Naive thymus-derived CD4-positive, alpha-beta T cell (primary cell): ENCODE measurements around the gene CHST10. TPM values are rescaled to one million over a fixed set of nuclear protein-coding genes. Genes with fewer than 3 reads are reported as not detected.

Experiments used
- ATAC-seq: fragments of 150-1000 bp; cut with Tn5 transposase; 2 replicates; pipeline ENCODE4 v1.10.0; 2021; ENCODE audit warnings: mild to moderate bottlenecking, moderate library complexity
- CTCF ChIA-PET: fragments of 350-600 bp; sonication (Branson Sonifier 250); formaldehyde crosslinking; loops from one replicate; lab custom pipeline; 2021; ENCODE audit warnings: antibody characterized with exemption; lab: Charles Lee
- POLR2A ChIA-PET: fragments of 350-600 bp; sonication (Branson Sonifier 250); formaldehyde crosslinking; loops from one replicate; lab custom pipeline; 2021; ENCODE audit warnings: antibody characterized with exemption, inconsistent platforms; lab: Charles Lee
- DNase-seq, 9 donors: peaks; one replicate each; pipeline versions ENCODE4 v3.0.0 to v3.0.0-alpha.2; 2020 to 2022; ENCODE audit warnings: mixed read lengths in 1 of 9
- H3K27ac ChIP-seq: one replicate; pipeline ENCODE4 v1.7.0; 2013; ENCODE audit warnings: mild to moderate bottlenecking, low read depth, low read length, moderate library complexity
- H3K27me3 ChIP-seq, 2 donors: one replicate each; pipeline ENCODE4 v1.7.0; 2013; ENCODE audit warnings: low read length in 2 of 2, mild to moderate bottlenecking in 2 of 2, moderate library complexity in 2 of 2; ENCODE audit not compliant: control insufficient read depth in 2 of 2, insufficient read depth in 2 of 2
- H3K36me3 ChIP-seq, 3 experiments: 1 replicate in 2 of 3; 2 replicates in 1 of 3; pipeline ENCODE4 v1.7.0; 2013; ENCODE audit warnings: low read length in 3 of 3, mild to moderate bottlenecking in 3 of 3, moderate library complexity in 1 of 3; ENCODE audit not compliant: insufficient read depth in 3 of 3, control insufficient read depth in 2 of 3
- H3K4me1 ChIP-seq, 2 donors: one replicate each; pipeline ENCODE4 v1.7.0; 2013; ENCODE audit warnings: low read length in 2 of 2, mild to moderate bottlenecking in 2 of 2, moderate library complexity in 1 of 2; ENCODE audit not compliant: control insufficient read depth in 2 of 2, insufficient read depth in 2 of 2
- H3K4me3 ChIP-seq: 2 replicates; pipeline ENCODE4 v1.7.0; 2013; ENCODE audit warnings: mild to moderate bottlenecking, low read length
- H3K9me3 ChIP-seq, 3 experiments: 1 replicate in 2 of 3; 2 replicates in 1 of 3; pipeline ENCODE4 v1.7.0; 2013; ENCODE audit warnings: low read length in 3 of 3; ENCODE audit not compliant: control insufficient read depth in 2 of 3
- H3K27ac Mint-ChIP-seq, 9 donors: one replicate each; pipeline ENCODE4 v1.8.0; 2020 to 2022; ENCODE audit warnings: mixed read lengths in 9 of 9, mild to moderate bottlenecking in 8 of 9, moderate library complexity in 5 of 9, inconsistent platforms in 2 of 9
- H3K27me3 Mint-ChIP-seq, 5 donors: one replicate each; pipeline ENCODE4 v1.8.0; 2021 to 2022; ENCODE audit warnings: mixed read lengths in 5 of 5, mild to moderate bottlenecking in 1 of 5
- H3K36me3 Mint-ChIP-seq, 5 donors: one replicate each; pipeline ENCODE4 v1.8.0; 2020 to 2022; ENCODE audit warnings: mixed read lengths in 5 of 5, mild to moderate bottlenecking in 3 of 5, inconsistent platforms in 1 of 5
- H3K4me1 Mint-ChIP-seq, 7 donors: one replicate each; pipeline ENCODE4 v1.8.0; 2020 to 2022; ENCODE audit warnings: mixed read lengths in 7 of 7, mild to moderate bottlenecking in 3 of 7, inconsistent platforms in 1 of 7
- H3K4me3 Mint-ChIP-seq, 10 donors: one replicate each; pipeline ENCODE4 v1.8.0; 2020 to 2022; ENCODE audit warnings: mild to moderate bottlenecking in 10 of 10, mixed read lengths in 10 of 10, moderate library complexity in 6 of 10, inconsistent platforms in 2 of 10
- H3K9me3 Mint-ChIP-seq, 11 donors: one replicate each; pipeline ENCODE4 v1.8.0; 2020 to 2022; ENCODE audit warnings: mixed read lengths in 11 of 11, mild to moderate bottlenecking in 4 of 11, inconsistent platforms in 1 of 11, moderate library complexity in 1 of 11
- intact Hi-C, 2 donors: fragments of 100-400 bp; cut with micrococcal nuclease; formaldehyde crosslinking; loops; one replicate each; pipeline ENCODE4 v1.15.1; 2023
- polyA plus RNA-seq, 2 donors: library from polyadenylated mRNA; unstranded; fragments of 300-500 nt; fragmentation: Illumina TruSeq; gene quantifications; one replicate each; pipeline ENCODE4 v1.2.3, GENCODE V29; 2021
- total RNA-seq, 6 experiments: library from RNA in 5 of 6; stranded (reverse) in 5 of 6; gene quantifications; 1 replicate in 5 of 6; 2 replicates in 1 of 6; pipeline ENCODE4 v1.2.3 and lab custom pipeline; 2021 to 2026

The CHST10 gene
- total and polyA plus RNA-seq, 7 experiments from 2014 or later, result 1.2 to 5.0 (median 3.2) TPM

GRCh38 chr2:100406120-100406508 is 11.4 kb downstream of the CHST10 start:
- Mint-ChIP-seq H3K27me3 (no peaks in the 10 kb centered on the region), H3K27ac (no peak overlapping the region), H3K9me3 (no peaks in the 10 kb centered on the region), H3K4me3 (no peak overlapping the region), H3K36me3 (peaks cover 0 to 4% (median 4%) of the 10 kb centered on the region in 5 donors), H3K4me1 (peaks cover 0 to 3% (median 0%) of the 10 kb centered on the region in 7 donors)
- no peaks in the 10 kb centered on the region for H3K9me3 ChIP-seq
- ChIA-PET POLR2A (no interaction called here), CTCF (no interaction called here)
- H3K4me1 ChIP-seq, result no peaks in the 10 kb centered on the region
- no peak for ATAC-seq
- no peak for DNase-seq
- intact Hi-C loops, result no loop called here
- no peak overlapping the region for H3K4me3 ChIP-seq
- H3K27ac ChIP-seq, result no peak overlapping the region
- H3K27me3 ChIP-seq, result no peaks in the 10 kb centered on the region
- no peaks in the 10 kb centered on the region for H3K36me3 ChIP-seq

DNA sequence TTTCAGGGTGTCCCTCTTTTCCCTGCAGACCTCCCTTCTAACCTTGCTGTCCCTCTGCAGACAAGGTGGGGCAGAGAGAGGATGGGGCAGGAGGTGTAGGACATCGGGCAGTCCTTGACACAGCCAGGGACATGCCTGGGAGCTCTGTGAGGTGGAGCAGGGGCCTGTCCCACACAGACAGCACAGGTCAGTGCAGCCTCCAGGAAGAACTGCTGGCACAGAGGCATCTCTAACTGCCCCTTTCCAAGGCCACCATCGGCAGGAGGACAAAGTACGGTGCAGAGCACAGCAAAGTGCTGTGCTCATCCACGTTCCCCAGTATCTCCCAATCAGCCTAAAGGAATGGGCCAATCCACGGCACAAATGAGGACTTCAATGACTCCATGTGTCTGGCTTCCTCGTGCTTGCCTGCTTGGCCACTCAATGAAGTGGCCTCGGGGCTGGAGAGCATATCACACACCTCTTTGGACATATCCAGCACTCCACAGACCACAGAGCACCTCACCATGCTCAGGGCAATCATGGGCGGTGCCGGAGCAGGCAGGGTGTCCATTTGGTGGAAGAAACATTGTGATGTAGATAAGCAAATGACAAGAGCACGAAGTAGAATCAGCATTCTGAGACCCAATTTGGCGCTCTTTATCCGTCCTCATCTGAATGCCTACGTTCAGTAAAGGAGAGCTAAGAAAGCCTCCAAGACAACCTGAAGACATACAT is 11.9 kb downstream of the CHST10 start:
- Histone ChIP-seq H3K4me3 (no peak overlapping the region), H3K9me3 (no peaks in the 10 kb centered on the region), H3K27me3 (no peaks in the 10 kb centered on the region), H3K36me3 (no peaks in the 10 kb centered on the region), H3K27ac (no peak overlapping the region), H3K4me1 (no peaks in the 10 kb centered on the region)
- ChIA-PET POLR2A (no interaction called here), CTCF (no interaction called here)
- Mint-ChIP-seq H3K4me3 (no peak overlapping the region), H3K27me3 (no peaks in the 10 kb centered on the region), H3K9me3 (no peaks in the 10 kb centered on the region), H3K4me1 (peaks cover 0 to 3% (median 0%) of the 10 kb centered on the region in 7 donors), H3K36me3 (peaks cover 0 to 4% (median 4%) of the 10 kb centered on the region in 5 donors), H3K27ac (no peak overlapping the region)
- intact Hi-C loops, result no loop called here
- ATAC-seq, result no peak
- DNase-seq, result no peak

DNA sequence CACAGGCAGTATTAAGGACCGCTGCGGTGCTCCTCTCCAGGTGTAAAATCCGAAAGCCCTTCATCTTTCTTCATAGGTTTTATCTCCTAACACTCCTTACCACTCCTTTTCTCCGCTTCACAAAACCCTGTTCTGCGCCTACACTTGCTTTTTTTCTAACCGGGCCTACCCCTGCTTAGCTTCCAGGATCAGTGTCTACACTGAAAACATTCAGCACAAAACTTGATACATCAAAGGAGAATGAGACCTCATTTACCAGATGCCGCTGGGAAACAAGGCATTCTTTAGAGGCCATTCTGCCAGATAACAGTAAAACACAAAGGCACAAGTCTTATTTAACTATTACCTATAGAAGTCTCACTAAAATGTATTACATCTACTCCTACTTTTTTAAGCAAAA is 13.1 kb downstream of the CHST10 start:
- Histone ChIP-seq H3K9me3 (no peaks in the 10 kb centered on the region), H3K36me3 (no peaks in the 10 kb centered on the region), H3K27me3 (no peaks in the 10 kb centered on the region), H3K4me1 (no peaks in the 10 kb centered on the region), H3K27ac (no peak overlapping the region), H3K4me3 (no peak overlapping the region)
- DNase-seq, result no peak
- H3K27me3 Mint-ChIP-seq, result no peaks in the 10 kb centered on the region
- intact Hi-C loops, result no loop called here
- no peak overlapping the region for H3K4me3 Mint-ChIP-seq
- peaks cover 0 to 2% (median 0%) of the 10 kb centered on the region in 7 donors for H3K4me1 Mint-ChIP-seq
- ATAC-seq, result no peak
- H3K36me3 Mint-ChIP-seq, result peaks cover 0 to 4% (median 4%) of the 10 kb centered on the region in 5 donors
- POLR2A ChIA-PET, result no interaction called here
- H3K27ac Mint-ChIP-seq, result peak overlapping the region in 1 of 9 donors; percentile 71
- CTCF ChIA-PET, result no interaction called here
- H3K9me3 Mint-ChIP-seq, result no peaks in the 10 kb centered on the region

- Mint-ChIP-seq H3K9me3 (no peaks in the 10 kb centered on the region), H3K27me3 (no peaks in the 10 kb centered on the region), H3K36me3 (peaks cover 0 to 4% (median 4%) of the 10 kb centered on the region in 5 donors), H3K4me1 (peaks cover 0 to 1% (median 0%) of the 10 kb centered on the region in 7 donors), H3K4me3 (no peak overlapping the region), H3K27ac (no peak overlapping the region)
- H3K27me3 ChIP-seq, result no peaks in the 10 kb centered on the region
- ATAC-seq (no peak), DNase-seq (no peak)
- H3K4me1 ChIP-seq, result no peaks in the 10 kb centered on the region
- ChIA-PET POLR2A (no interaction called here), CTCF (no interaction called here)
- no peak overlapping the region for H3K27ac ChIP-seq
- no peaks in the 10 kb centered on the region for H3K9me3 ChIP-seq
- no peak overlapping the region for H3K4me3 ChIP-seq
- intact Hi-C loops, result no loop called here
- H3K36me3 ChIP-seq, result no peaks in the 10 kb centered on the region
These were observed 13.7 kb downstream of the CHST10 start for GRCh38 chr2:100403722-100404121.

DNA sequence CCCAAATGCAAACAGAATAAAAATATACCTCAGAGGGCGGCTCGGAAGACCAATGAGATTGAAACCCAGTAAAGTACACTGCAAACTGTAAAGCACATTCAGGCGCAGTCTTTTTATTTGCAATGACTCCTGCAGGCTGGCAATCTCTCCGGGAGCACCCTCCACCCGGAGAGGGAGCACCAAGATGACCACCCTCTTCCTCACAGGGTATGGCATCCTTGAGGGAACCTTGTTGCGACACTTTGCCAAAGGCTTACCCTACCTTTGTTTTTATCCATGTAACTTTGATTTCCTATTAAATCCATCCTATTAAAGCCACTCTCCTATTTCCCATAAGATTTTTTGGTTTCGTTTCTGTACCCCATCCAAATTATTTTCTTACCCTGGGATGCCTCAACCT is 16.2 kb downstream of the CHST10 start:
- Mint-ChIP-seq H3K27me3 (no peaks in the 10 kb centered on the region), H3K4me3 (no peak overlapping the region), H3K27ac (no peak overlapping the region), H3K9me3 (no peaks in the 10 kb centered on the region), H3K4me1 (no peaks in the 10 kb centered on the region), H3K36me3 (peaks cover 0 to 4% (median 0%) of the 10 kb centered on the region in 5 donors)
- H3K4me3 ChIP-seq, result no peak overlapping the region
- no peaks in the 10 kb centered on the region for H3K27me3 ChIP-seq
- POLR2A ChIA-PET, result no interaction called here
- no peak overlapping the region for H3K27ac ChIP-seq
- no peaks in the 10 kb centered on the region for H3K36me3 ChIP-seq
- ATAC-seq (no peak), DNase-seq (no peak)
- CTCF ChIA-PET, result no interaction called here
- H3K4me1 ChIP-seq, result no peaks in the 10 kb centered on the region
- H3K9me3 ChIP-seq, result no peaks in the 10 kb centered on the region
- intact Hi-C loops, result no loop called here

DNA sequence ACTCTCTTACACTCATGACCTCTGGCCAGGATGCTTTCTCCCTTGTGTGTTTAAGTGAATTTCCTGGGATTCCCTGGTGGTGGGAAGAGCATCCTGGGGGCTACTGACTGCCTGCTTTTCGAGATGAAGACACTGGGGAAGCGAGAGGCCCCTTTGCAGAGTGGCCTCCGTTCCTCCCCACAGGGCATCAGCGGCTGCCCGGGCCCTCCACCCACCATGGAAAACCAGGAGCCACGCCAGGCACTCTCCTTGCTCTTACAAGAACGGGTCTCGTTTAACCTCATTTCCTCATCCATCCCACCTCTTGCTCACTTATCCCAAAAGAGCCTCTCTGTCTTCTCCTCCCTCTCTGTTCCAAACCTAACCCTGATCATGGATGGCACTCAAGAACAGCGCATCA is 17.8 kb downstream of the CHST10 start:
- no peak overlapping the region for H3K4me3 ChIP-seq
- H3K27me3 ChIP-seq, result no peaks in the 10 kb centered on the region
- H3K9me3 ChIP-seq, result no peaks in the 10 kb centered on the region
- peaks cover 0 to 7% (median 0%) of the 10 kb centered on the region in 5 donors for H3K36me3 Mint-ChIP-seq
- H3K4me1 ChIP-seq, result no peaks in the 10 kb centered on the region
- intact Hi-C loops, result no loop called here
- no peak overlapping the region for H3K27ac Mint-ChIP-seq
- POLR2A ChIA-PET, result no interaction called here
- H3K9me3 Mint-ChIP-seq, result no peaks in the 10 kb centered on the region
- no peak for DNase-seq
- no peaks in the 10 kb centered on the region for H3K27me3 Mint-ChIP-seq
- H3K4me3 Mint-ChIP-seq, result no peak overlapping the region
- no peak overlapping the region for H3K27ac ChIP-seq
- CTCF ChIA-PET, result no interaction called here
- H3K4me1 Mint-ChIP-seq, result no peaks in the 10 kb centered on the region
- H3K36me3 ChIP-seq, result no peaks in the 10 kb centered on the region
- no peak for ATAC-seq

DNA sequence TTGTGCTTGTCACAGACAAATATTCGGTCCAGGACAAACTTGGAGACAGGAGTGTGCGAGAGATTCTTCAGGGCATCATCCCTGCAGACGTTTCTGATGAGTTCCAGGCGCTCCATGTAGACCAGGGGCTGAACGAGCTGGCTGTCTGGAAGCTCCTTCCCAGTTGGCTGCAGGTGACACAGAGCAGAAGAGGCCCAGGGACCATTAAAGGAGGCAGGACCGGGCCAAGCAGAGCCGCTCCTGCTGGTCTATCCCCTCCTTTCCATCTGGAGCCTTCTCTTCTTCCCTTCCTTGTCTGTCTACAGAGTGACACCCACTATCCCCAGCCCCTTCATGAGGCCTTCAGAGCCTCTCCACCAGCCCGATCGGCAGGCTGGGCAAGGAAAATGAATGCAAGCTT is 19.5 kb downstream of the CHST10 start:
- H3K27ac Mint-ChIP-seq, result peak overlapping the region in 1 of 9 donors; percentile 20
- no peaks in the 10 kb centered on the region for H3K4me1 Mint-ChIP-seq
- no peaks in the 10 kb centered on the region for H3K27me3 Mint-ChIP-seq
- no peak overlapping the region for H3K4me3 Mint-ChIP-seq
- Histone ChIP-seq H3K27ac (no peak overlapping the region), H3K4me3 (no peak overlapping the region), H3K36me3 (no peaks in the 10 kb centered on the region), H3K4me1 (no peaks in the 10 kb centered on the region), H3K9me3 (no peaks in the 10 kb centered on the region), H3K27me3 (no peaks in the 10 kb centered on the region)
- POLR2A ChIA-PET, result no interaction called here
- intact Hi-C loops, result no loop called here
- DNase-seq, result no peak
- no peaks in the 10 kb centered on the region for H3K9me3 Mint-ChIP-seq
- CTCF ChIA-PET, result no interaction called here
- H3K36me3 Mint-ChIP-seq, result peaks cover 0 to 12% (median 0%) of the 10 kb centered on the region in 5 donors
- no peak for ATAC-seq
